Activated naive CD8-positive, alpha-beta T cell (primary cell): ENCODE measurements around the gene HIPK2.

Source experiments
- H3K27ac Mint-ChIP-seq: one replicate; pipeline ENCODE4 v1.8.0; 2021; ENCODE audit warnings: mixed read lengths
- H3K27me3 Mint-ChIP-seq: one replicate; pipeline ENCODE4 v1.8.0; 2021; ENCODE audit warnings: mixed read lengths
- H3K36me3 Mint-ChIP-seq: one replicate; pipeline ENCODE4 v1.8.0; 2021; ENCODE audit warnings: mixed read lengths
- H3K4me1 Mint-ChIP-seq: one replicate; pipeline ENCODE4 v1.8.0; 2021; ENCODE audit warnings: low read depth, mixed read lengths
- H3K4me3 Mint-ChIP-seq: one replicate; pipeline ENCODE4 v1.8.0; 2021; ENCODE audit warnings: mild to moderate bottlenecking, mixed read lengths
- H3K9me3 Mint-ChIP-seq: one replicate; pipeline ENCODE4 v1.8.0; 2021; ENCODE audit warnings: low read depth, mixed read lengths

Gene HIPK2

GRCh38 chr7:139711991-139712743 lies 65.6 kb downstream of the HIPK2 start:
- peaks cover 18% of the 10 kb centered on the region for H3K36me3 Mint-ChIP-seq
- H3K27me3 Mint-ChIP-seq = no peaks in the 10 kb centered on the region
- H3K27ac Mint-ChIP-seq = no peak overlapping the region
- H3K4me1 Mint-ChIP-seq = peaks cover 5% of the 10 kb centered on the region
- no peaks in the 10 kb centered on the region for H3K9me3 Mint-ChIP-seq
- H3K4me3 Mint-ChIP-seq = no peak overlapping the region

GRCh38 chr7:139710036-139710435 lies 67.8 kb downstream of the HIPK2 start:
- peak overlapping the region; percentile 50 for H3K27ac Mint-ChIP-seq
- H3K36me3 Mint-ChIP-seq = peaks cover 3% of the 10 kb centered on the region
- no peak overlapping the region for H3K4me3 Mint-ChIP-seq
- no peaks in the 10 kb centered on the region for H3K9me3 Mint-ChIP-seq
- no peaks in the 10 kb centered on the region for H3K27me3 Mint-ChIP-seq
- peaks cover 5% of the 10 kb centered on the region for H3K4me1 Mint-ChIP-seq

GRCh38 chr7:139709485-139709884 lies 68.3 kb downstream of the HIPK2 start:
- Mint-ChIP-seq H3K4me3 (no peak overlapping the region), H3K9me3 (no peaks in the 10 kb centered on the region), H3K36me3 (peaks cover 2% of the 10 kb centered on the region)

GRCh38 chr7:139708541-139708940 lies 69.3 kb downstream of the HIPK2 start:
- Mint-ChIP-seq H3K9me3 (no peaks in the 10 kb centered on the region), H3K36me3 (peaks cover 2% of the 10 kb centered on the region), H3K27me3 (no peaks in the 10 kb centered on the region), H3K4me3 (no peak overlapping the region), H3K4me1 (peaks cover 5% of the 10 kb centered on the region), H3K27ac (no peak overlapping the region)

More at GRCh38 chr7:139709485-139709884, 68.3 kb downstream of the HIPK2 start:
- Mint-ChIP-seq H3K4me1 (peaks cover 5% of the 10 kb centered on the region), H3K27ac (no peak overlapping the region), H3K27me3 (no peaks in the 10 kb centered on the region)

GRCh38 chr7:139706837-139707236 lies 71.0 kb downstream of the HIPK2 start:
- H3K4me3 Mint-ChIP-seq = no peak overlapping the region
- no peak overlapping the region for H3K27ac Mint-ChIP-seq
- peaks cover 2% of the 10 kb centered on the region for H3K36me3 Mint-ChIP-seq
- no peaks in the 10 kb centered on the region for H3K27me3 Mint-ChIP-seq
- H3K4me1 Mint-ChIP-seq = peaks cover 5% of the 10 kb centered on the region
- H3K9me3 Mint-ChIP-seq = no peaks in the 10 kb centered on the region

- Mint-ChIP-seq H3K36me3 (peaks cover 2% of the 10 kb centered on the region), H3K27me3 (no peaks in the 10 kb centered on the region), H3K4me1 (no peaks in the 10 kb centered on the region), H3K27ac (no peak overlapping the region), H3K9me3 (no peaks in the 10 kb centered on the region), H3K4me3 (no peak overlapping the region)
Measured at GRCh38 chr7:139704308-139704879, 73.4 kb downstream of the HIPK2 start.

- Mint-ChIP-seq H3K4me3 (no peak overlapping the region), H3K27ac (no peak overlapping the region), H3K36me3 (peaks cover 2% of the 10 kb centered on the region), H3K4me1 (no peaks in the 10 kb centered on the region), H3K27me3 (no peaks in the 10 kb centered on the region), H3K9me3 (no peaks in the 10 kb centered on the region)
Measured at GRCh38 chr7:139703487-139704307, 74.1 kb downstream of the HIPK2 start.

- Mint-ChIP-seq H3K27me3 (no peaks in the 10 kb centered on the region), H3K36me3 (peaks cover 6% of the 10 kb centered on the region), H3K4me3 (no peak overlapping the region), H3K4me1 (peaks cover 4% of the 10 kb centered on the region), H3K27ac (no peak overlapping the region), H3K9me3 (no peaks in the 10 kb centered on the region)
Measured at GRCh38 chr7:139702811-139703486, 74.8 kb downstream of the HIPK2 start.

GRCh38 chr7:139702313-139702731 lies 75.5 kb downstream of the HIPK2 start:
- Mint-ChIP-seq H3K4me3 (no peak overlapping the region), H3K27ac (no peak overlapping the region), H3K36me3 (peaks cover 6% of the 10 kb centered on the region), H3K9me3 (no peaks in the 10 kb centered on the region), H3K27me3 (no peaks in the 10 kb centered on the region), H3K4me1 (peaks cover 7% of the 10 kb centered on the region)

GRCh38 chr7:139701908-139702307 lies 75.9 kb downstream of the HIPK2 start:
- no peaks in the 10 kb centered on the region for H3K9me3 Mint-ChIP-seq
- H3K36me3 Mint-ChIP-seq = peaks cover 6% of the 10 kb centered on the region
- H3K27ac Mint-ChIP-seq = no peak overlapping the region
- H3K4me3 Mint-ChIP-seq = no peak overlapping the region
- H3K4me1 Mint-ChIP-seq = peaks cover 11% of the 10 kb centered on the region
- no peaks in the 10 kb centered on the region for H3K27me3 Mint-ChIP-seq

- H3K4me1 Mint-ChIP-seq = peaks cover 24% of the 10 kb centered on the region
Measured at GRCh38 chr7:139700505-139701235, 77.1 kb downstream of the HIPK2 start.

GRCh38 chr7:139699640-139700504 lies 77.9 kb downstream of the HIPK2 start:
- Mint-ChIP-seq H3K36me3 (peaks cover 7% of the 10 kb centered on the region), H3K9me3 (no peaks in the 10 kb centered on the region), H3K27me3 (no peaks in the 10 kb centered on the region), H3K27ac (no peak overlapping the region), H3K4me3 (no peak overlapping the region), H3K4me1 (peaks cover 26% of the 10 kb centered on the region)

More at GRCh38 chr7:139700505-139701235, 77.1 kb downstream of the HIPK2 start:
- Mint-ChIP-seq H3K27ac (no peak overlapping the region), H3K36me3 (peaks cover 7% of the 10 kb centered on the region), H3K27me3 (no peaks in the 10 kb centered on the region), H3K4me3 (no peak overlapping the region), H3K9me3 (no peaks in the 10 kb centered on the region)

GRCh38 chr7:139698844-139699243 lies 79.0 kb downstream of the HIPK2 start:
- no peak overlapping the region for H3K27ac Mint-ChIP-seq
- H3K4me1 Mint-ChIP-seq = peaks cover 28% of the 10 kb centered on the region

More at GRCh38 chr7:139698844-139699243, 79.0 kb downstream of the HIPK2 start:
- Mint-ChIP-seq H3K27me3 (no peaks in the 10 kb centered on the region), H3K4me3 (no peak overlapping the region), H3K9me3 (no peaks in the 10 kb centered on the region), H3K36me3 (peaks cover 13% of the 10 kb centered on the region)
